HepG2 (cell line): ENCODE measurements around the gene RPS6KA2. TPM values are rescaled to one million over a fixed set of nuclear protein-coding genes. Genes with fewer than 3 reads are reported as not detected.

ENCODE experiments used
- ELF1 ChIP-seq: sonication (generic); formaldehyde crosslinking; IDR thresholded peaks from 2 replicates; pipeline ENCODE4 v1.4.0; 2020; ENCODE audit warnings: missing genetic modification reagents
- EZH2 ChIP-seq: conservative IDR thresholded peaks from 2 replicates; pipeline ENCODE4 v1.6.1; 2012; ENCODE audit warnings: mild to moderate bottlenecking, low read depth, low read length, moderate library complexity
- GABPB1 ChIP-seq: IDR thresholded peaks from 2 replicates; pipeline ENCODE4 v1.6.1; 2016; ENCODE audit warnings: mild to moderate bottlenecking, missing genetic modification reagents, moderate library complexity, missing compliant biosample characterization
- GLMP ChIP-seq: sonication (generic); formaldehyde crosslinking; IDR thresholded peaks from 2 replicates; pipeline ENCODE4 v1.9.0; 2021; ENCODE audit warnings: missing genetic modification reagents, mild to moderate bottlenecking, borderline replicate concordance
- GZF1 ChIP-seq: sonication (generic); formaldehyde crosslinking; IDR thresholded peaks from 2 replicates; pipeline ENCODE4 v1.5.1; 2020; ENCODE audit warnings: mild to moderate bottlenecking, missing genetic modification reagents
- NBN ChIP-seq: fragments of 450-650 bp; conservative IDR thresholded peaks from 2 replicates; pipeline ENCODE4 v1.6.1; 2017
- NFATC3 ChIP-seq: sonication (generic); formaldehyde crosslinking; IDR thresholded peaks from 2 replicates; pipeline ENCODE4 v1.5.1; 2020; ENCODE audit warnings: mild to moderate bottlenecking, missing genetic modification reagents
- RBAK ChIP-seq: sonication (generic); formaldehyde crosslinking; IDR thresholded peaks from 2 replicates; pipeline ENCODE4 v1.5.1; 2020; ENCODE audit warnings: mild to moderate bottlenecking, missing genetic modification reagents
- SNRNP70 ChIP-seq: fragments of 200-400 bp; formaldehyde crosslinking; IDR thresholded peaks from 2 replicates; pipeline ENCODE4 v1.6.1; 2017; ENCODE audit warnings: mild to moderate bottlenecking, low read depth, low read length, moderate library complexity
- WIZ ChIP-seq: sonication (generic); formaldehyde crosslinking; IDR thresholded peaks from 2 replicates; pipeline ENCODE4 v1.5.1; 2020; ENCODE audit warnings: mild to moderate bottlenecking, missing genetic modification reagents
- ZBTB38 ChIP-seq: sonication (generic); formaldehyde crosslinking; IDR thresholded peaks from 2 replicates; pipeline ENCODE4 v1.5.1; 2020; ENCODE audit warnings: mild to moderate bottlenecking, missing genetic modification reagents
- ZNF557 ChIP-seq: sonication (generic); formaldehyde crosslinking; IDR thresholded peaks from 2 replicates; pipeline ENCODE4 v1.4.0; 2020; ENCODE audit warnings: missing genetic modification reagents
- ZNF564 ChIP-seq: sonication (generic); formaldehyde crosslinking; IDR thresholded peaks from 2 replicates; pipeline ENCODE4 v1.8.1; 2023; ENCODE audit warnings: mild to moderate bottlenecking, missing genetic modification reagents
- ZNF670 ChIP-seq: sonication (generic); formaldehyde crosslinking; IDR thresholded peaks from 2 replicates; pipeline ENCODE4 v1.8.0; 2022; ENCODE audit warnings: mild to moderate bottlenecking, missing genetic modification reagents, borderline replicate concordance
- ZNF7 ChIP-seq: IDR thresholded peaks from 2 replicates; pipeline ENCODE4 v1.6.1; 2016; ENCODE audit warnings: missing biosample characterization, missing genetic modification reagents
- ZNF773 ChIP-seq: sonication (generic); formaldehyde crosslinking; IDR thresholded peaks from 2 replicates; pipeline ENCODE4 v1.4.0; 2020; ENCODE audit warnings: missing genetic modification reagents, borderline replicate concordance
- ZNF777 ChIP-seq: sonication (generic); formaldehyde crosslinking; IDR thresholded peaks from 2 replicates; pipeline ENCODE4 v1.4.0; 2020; ENCODE audit warnings: missing genetic modification reagents
- polyA plus RNA-seq, 8 experiments: library from polyadenylated mRNA; depleted of rRNA in 3 of 8; stranded (reverse) in 7 of 8; unstranded in 1 of 8; fragments of >200 nt; fragmentation: Illumina TruSeq in 4 of 8; extraction: Trizol in 4 of 8; gene quantifications; 2 replicates each; pipeline versions ENCODE4 v1.2.1 to v1.2.3, GENCODE V29; 2011 to 2016; ENCODE audit warnings: low read depth in 4 of 8, missing spikeins in 1 of 8, mixed read lengths in 1 of 8; ENCODE audit not compliant: insufficient read depth in 1 of 8
- total RNA-seq, 5 experiments: library from RNA; depleted of rRNA; stranded (reverse); fragments of >200 nt; fragmentation: Illumina TruSeq; extraction: Trizol; gene quantifications; 2 replicates each; pipeline ENCODE4 v1.2.3, GENCODE V29; 2016; ENCODE audit warnings: low read depth in 1 of 5
- TF ChIP-seq, protein P1 (sequence below): IDR thresholded peaks from 2 replicates; pipeline ENCODE4 v1.6.1; 2016; ENCODE audit warnings: mild to moderate bottlenecking
- TF ChIP-seq, protein P2 (sequence below): sonication (generic); formaldehyde crosslinking; IDR thresholded peaks from 2 replicates; pipeline ENCODE4 v1.5.1; 2020; ENCODE audit warnings: missing genetic modification reagents, mild to moderate bottlenecking, borderline replicate concordance
- TF ChIP-seq, protein P3 (sequence below): sonication (generic); formaldehyde crosslinking; IDR thresholded peaks from 2 replicates; pipeline ENCODE4 v1.4.0; 2020; ENCODE audit warnings: mild to moderate bottlenecking, missing genetic modification reagents
- TF ChIP-seq, protein P4 (sequence below): sonication (generic); formaldehyde crosslinking; IDR thresholded peaks from 2 replicates; pipeline ENCODE4 v1.8.0; 2022; ENCODE audit warnings: low read depth, missing genetic modification reagents
- TF ChIP-seq, protein P5 (sequence below): sonication (generic); formaldehyde crosslinking; IDR thresholded peaks from 2 replicates; pipeline ENCODE4 v1.8.1; 2023; ENCODE audit warnings: mild to moderate bottlenecking, inconsistent platforms, moderate library complexity, missing genetic modification reagents, borderline replicate concordance

RPS6KA2 gene
- total and polyA plus RNA-seq, 2 of the 13 experiments (the other 11 are each of a cell fraction or from before 2014, with no cell fraction given): 0.22 to 0.38 TPM

GRCh38 chr6:166387642-166388289 lies 239.3 kb downstream of the RPS6KA2 start (continued):
- TF ChIP-seq ZNF777 (CRISPR knock-in tag): no peak
- TF ChIP-seq ZNF564 (CRISPR knock-in tag): peak; percentile 71
- TF ChIP-seq NBN: no peak
- TF ChIP-seq EZH2: no peak
- TF ChIP-seq ZNF557 (CRISPR knock-in tag): 0 out of 2 replicates have a peak, but pooled peaks have one; percentile 19
- TF ChIP-seq, protein P1, sequence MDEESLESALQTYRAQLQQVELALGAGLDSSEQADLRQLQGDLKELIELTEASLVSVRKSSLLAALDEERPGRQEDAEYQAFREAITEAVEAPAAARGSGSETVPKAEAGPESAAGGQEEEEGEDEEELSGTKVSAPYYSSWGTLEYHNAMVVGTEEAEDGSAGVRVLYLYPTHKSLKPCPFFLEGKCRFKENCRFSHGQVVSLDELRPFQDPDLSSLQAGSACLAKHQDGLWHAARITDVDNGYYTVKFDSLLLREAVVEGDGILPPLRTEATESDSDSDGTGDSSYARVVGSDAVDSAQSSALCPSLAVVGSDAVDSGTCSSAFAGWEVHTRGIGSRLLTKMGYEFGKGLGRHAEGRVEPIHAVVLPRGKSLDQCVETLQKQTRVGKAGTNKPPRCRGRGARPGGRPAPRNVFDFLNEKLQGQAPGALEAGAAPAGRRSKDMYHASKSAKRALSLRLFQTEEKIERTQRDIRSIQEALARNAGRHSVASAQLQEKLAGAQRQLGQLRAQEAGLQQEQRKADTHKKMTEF (CRISPR knock-in tag): peak; percentile 91
- TF ChIP-seq, protein P2, sequence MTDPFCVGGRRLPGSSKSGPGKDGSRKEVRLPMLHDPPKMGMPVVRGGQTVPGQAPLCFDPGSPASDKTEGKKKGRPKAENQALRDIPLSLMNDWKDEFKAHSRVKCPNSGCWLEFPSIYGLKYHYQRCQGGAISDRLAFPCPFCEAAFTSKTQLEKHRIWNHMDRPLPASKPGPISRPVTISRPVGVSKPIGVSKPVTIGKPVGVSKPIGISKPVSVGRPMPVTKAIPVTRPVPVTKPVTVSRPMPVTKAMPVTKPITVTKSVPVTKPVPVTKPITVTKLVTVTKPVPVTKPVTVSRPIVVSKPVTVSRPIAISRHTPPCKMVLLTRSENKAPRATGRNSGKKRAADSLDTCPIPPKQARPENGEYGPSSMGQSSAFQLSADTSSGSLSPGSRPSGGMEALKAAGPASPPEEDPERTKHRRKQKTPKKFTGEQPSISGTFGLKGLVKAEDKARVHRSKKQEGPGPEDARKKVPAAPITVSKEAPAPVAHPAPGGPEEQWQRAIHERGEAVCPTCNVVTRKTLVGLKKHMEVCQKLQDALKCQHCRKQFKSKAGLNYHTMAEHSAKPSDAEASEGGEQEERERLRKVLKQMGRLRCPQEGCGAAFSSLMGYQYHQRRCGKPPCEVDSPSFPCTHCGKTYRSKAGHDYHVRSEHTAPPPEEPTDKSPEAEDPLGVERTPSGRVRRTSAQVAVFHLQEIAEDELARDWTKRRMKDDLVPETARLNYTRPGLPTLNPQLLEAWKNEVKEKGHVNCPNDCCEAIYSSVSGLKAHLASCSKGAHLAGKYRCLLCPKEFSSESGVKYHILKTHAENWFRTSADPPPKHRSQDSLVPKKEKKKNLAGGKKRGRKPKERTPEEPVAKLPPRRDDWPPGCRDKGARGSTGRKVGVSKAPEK: peak; percentile 59; the same call in 1 of the 2 replicates
- TF ChIP-seq ZNF7: peak; percentile 64; the same call in 1 of the 2 replicates
- TF ChIP-seq, protein P3, sequence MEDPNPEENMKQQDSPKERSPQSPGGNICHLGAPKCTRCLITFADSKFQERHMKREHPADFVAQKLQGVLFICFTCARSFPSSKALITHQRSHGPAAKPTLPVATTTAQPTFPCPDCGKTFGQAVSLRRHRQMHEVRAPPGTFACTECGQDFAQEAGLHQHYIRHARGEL (CRISPR knock-in tag): no peak
- TF ChIP-seq GZF1 (CRISPR knock-in tag): no peak
- TF ChIP-seq GLMP (CRISPR knock-in tag): no peak
- TF ChIP-seq ZNF670 (CRISPR knock-in tag): peak; percentile 68; the same call in 1 of the 2 replicates
- no peak for TF ChIP-seq ZNF773 (CRISPR knock-in tag)
- TF ChIP-seq, protein P4, sequence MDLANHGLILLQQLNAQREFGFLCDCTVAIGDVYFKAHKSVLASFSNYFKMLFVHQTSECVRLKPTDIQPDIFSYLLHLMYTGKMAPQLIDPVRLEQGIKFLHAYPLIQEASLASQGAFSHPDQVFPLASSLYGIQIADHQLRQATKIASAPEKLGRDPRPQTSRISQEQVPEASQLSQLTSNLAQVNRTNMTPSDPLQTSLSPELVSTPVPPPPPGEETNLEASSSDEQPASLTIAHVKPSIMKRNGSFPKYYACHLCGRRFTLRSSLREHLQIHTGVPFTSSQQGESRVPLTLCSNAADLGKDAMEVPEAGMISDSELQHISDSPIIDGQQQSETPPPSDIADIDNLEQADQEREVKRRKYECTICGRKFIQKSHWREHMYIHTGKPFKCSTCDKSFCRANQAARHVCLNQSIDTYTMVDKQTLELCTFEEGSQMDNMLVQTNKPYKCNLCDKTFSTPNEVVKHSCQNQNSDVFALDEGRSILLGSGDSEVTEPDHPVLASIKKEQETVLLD: no peak
- peak; percentile 79; the same call in 1 of the 2 replicates for TF ChIP-seq NFATC3 (CRISPR knock-in tag)
- TF ChIP-seq ELF1 (CRISPR knock-in tag): peak; percentile 60
- no peak for TF ChIP-seq SNRNP70
- TF ChIP-seq, protein P5, sequence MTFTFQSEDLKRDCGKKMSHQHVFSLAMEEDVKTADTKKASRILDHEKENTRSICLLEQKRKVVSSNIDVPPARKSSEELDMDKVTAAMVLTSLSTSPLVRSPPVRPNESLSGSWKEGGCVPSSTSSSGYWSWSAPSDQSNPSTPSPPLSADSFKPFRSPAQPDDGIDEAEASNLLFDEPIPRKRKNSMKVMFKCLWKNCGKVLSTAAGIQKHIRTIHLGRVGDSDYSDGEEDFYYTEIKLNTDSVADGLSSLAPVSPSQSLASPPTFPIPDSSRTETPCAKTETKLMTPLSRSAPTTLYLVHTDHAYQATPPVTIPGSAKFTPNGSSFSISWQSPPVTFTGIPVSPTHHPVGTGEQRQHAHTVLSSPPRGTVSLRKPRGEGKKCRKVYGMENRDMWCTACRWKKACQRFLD (CRISPR knock-in tag): no peak; the same call in 1 of the 2 replicates
- TF ChIP-seq ZBTB38 (CRISPR knock-in tag): no peak
- peak; percentile 51; the same call in 1 of the 2 replicates for TF ChIP-seq GABPB1
- no peak for TF ChIP-seq RBAK
- TF ChIP-seq WIZ (CRISPR knock-in tag): no peak
